ENCODE measurements around the gene LRRC32. TPM values are rescaled to one million over a fixed set of nuclear protein-coding genes. Genes with fewer than 3 reads are reported as not detected.

The LRRC32 gene
- total RNA-seq, 2 experiments from 2014 or later = 1.8 to 2.4 TPM

GRCh38 chr11:76659672-76660532, 10.6 kb downstream of the LRRC32 start:
- Histone ChIP-seq H3K9me3 (ENCODE audit: control insufficient read depth in 1 of 2, insufficient read depth in 1 of 2, low read length in 2 of 2) (no peaks in the 10 kb centered on the region), H3K27me3 (ENCODE audit: control insufficient read depth in 1 of 2, insufficient read depth in 2 of 2, low read length in 2 of 2) (no peaks in the 10 kb centered on the region), H3K27ac (ENCODE audit: low read depth in 1 of 2, low read length in 2 of 2) (no peak overlapping the region), H3K4me3 (ENCODE audit: low read length) (no peak overlapping the region), H3K36me3 (ENCODE audit: insufficient read depth, low read length) (no peaks in the 10 kb centered on the region), H3K4me1 (ENCODE audit: insufficient read depth, low read length) (peaks cover 13% of the 10 kb centered on the region)
- Mint-ChIP-seq H3K36me3 (ENCODE audit: low read depth) (no peaks in the 10 kb centered on the region), H3K27ac (no peak overlapping the region), H3K4me1 (ENCODE audit: low read depth) (peaks cover 8% of the 10 kb centered on the region), H3K27me3 (no peaks in the 10 kb centered on the region), H3K9me3 (no peaks in the 10 kb centered on the region), H3K4me3 (no peak overlapping the region)
- ATAC-seq (ENCODE audit: poor library complexity) (no peak), DNase-seq (no peak)
- intact Hi-C loops (cut with DNase I, micrococcal nuclease) = no loop called here
- CTCF ChIA-PET = no interaction called here
- TF ChIP-seq, protein P1, sequence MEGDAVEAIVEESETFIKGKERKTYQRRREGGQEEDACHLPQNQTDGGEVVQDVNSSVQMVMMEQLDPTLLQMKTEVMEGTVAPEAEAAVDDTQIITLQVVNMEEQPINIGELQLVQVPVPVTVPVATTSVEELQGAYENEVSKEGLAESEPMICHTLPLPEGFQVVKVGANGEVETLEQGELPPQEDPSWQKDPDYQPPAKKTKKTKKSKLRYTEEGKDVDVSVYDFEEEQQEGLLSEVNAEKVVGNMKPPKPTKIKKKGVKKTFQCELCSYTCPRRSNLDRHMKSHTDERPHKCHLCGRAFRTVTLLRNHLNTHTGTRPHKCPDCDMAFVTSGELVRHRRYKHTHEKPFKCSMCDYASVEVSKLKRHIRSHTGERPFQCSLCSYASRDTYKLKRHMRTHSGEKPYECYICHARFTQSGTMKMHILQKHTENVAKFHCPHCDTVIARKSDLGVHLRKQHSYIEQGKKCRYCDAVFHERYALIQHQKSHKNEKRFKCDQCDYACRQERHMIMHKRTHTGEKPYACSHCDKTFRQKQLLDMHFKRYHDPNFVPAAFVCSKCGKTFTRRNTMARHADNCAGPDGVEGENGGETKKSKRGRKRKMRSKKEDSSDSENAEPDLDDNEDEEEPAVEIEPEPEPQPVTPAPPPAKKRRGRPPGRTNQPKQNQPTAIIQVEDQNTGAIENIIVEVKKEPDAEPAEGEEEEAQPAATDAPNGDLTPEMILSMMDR (IDR thresholded peaks at IDR 0.05) = no peak
- POLR2A ChIA-PET = no interaction called here

DNA sequence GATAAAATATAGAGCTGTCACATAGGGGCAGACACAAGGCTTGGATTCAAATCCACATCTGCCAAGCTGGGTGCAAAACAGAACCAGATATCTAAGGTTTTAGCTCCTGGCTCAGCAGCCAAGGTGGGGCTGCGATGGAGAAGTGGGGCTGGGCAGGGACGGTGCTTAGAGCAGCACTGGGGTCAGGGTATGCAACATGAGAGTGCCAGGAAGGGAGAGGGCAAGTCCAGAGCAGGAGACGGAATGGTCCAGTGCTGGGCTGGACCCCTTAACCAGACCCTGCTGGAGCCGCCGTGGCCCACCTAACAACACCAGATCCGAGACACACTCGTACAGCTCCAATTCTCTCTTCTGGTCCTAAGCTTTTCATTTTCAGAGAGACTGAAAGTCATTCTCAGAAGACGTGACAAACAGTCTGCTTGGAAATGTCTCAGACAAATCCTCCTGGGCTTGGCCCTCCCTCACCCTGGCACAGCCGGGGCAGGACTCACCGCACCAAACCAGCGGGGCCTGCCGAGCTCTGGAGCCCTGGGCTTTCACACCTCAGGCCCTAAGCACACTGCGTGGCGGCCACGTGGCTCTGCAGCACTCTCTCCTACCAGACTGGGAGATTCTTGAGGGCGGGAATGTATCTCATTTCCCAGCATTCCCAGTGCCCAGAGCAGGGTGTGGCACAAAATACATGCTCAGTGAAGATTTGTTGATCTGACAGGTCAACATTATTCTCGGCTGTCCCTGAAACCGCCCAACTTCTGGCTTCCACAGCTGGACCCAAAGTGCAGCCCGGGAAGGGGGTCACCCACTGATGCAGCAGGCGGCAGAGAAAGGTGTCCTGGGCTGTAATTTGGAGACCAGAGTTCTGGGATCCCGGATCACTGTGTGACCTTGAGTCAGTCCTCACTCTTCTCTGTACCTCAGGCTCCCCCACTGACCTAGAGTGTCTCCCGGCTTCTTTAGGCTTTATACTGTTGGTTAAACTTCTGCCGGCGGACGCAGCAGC, 11.6 kb downstream of the LRRC32 start:
- intact Hi-C loops (cut with DNase I, micrococcal nuclease) = no loop called here
- POLR2A ChIA-PET = no interaction called here

DNA sequence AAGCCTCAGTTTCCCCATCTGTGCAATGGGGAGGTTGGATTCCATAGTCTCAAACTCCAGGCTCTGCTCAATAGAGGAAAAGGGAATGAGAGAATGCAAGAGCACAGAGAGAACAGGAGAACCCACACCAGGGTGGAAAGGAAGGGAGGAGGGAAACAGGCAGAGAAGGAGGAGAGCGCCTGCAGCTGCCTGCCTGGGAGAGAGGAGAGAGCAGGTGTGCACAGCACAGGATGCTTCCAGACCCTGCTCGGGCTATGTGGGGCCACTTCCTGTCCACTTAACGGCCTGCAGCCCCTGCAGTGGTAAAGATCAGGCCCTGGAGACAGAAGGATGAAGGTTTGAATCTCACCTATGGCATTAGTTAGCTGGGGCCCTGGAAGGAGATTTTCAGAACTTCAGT, 12.3 kb downstream of the LRRC32 start:
- no peak overlapping the region for H3K27ac Mint-ChIP-seq
- Histone ChIP-seq H3K4me1 (ENCODE audit: insufficient read depth, low read length) (no peaks in the 10 kb centered on the region), H3K4me3 (ENCODE audit: low read length) (no peak overlapping the region), H3K9me3 (ENCODE audit: control insufficient read depth in 1 of 2, insufficient read depth in 1 of 2, low read length in 2 of 2) (no peaks in the 10 kb centered on the region), H3K27me3 (ENCODE audit: control insufficient read depth in 1 of 2, insufficient read depth in 2 of 2, low read length in 2 of 2) (no peaks in the 10 kb centered on the region), H3K36me3 (ENCODE audit: insufficient read depth, low read length) (no peaks in the 10 kb centered on the region), H3K27ac (ENCODE audit: low read depth in 1 of 2, low read length in 2 of 2) (no peak overlapping the region)
- ATAC-seq (ENCODE audit: poor library complexity) = no peak
- peaks cover 3% of the 10 kb centered on the region for H3K27me3 Mint-ChIP-seq
- TF ChIP-seq, protein P1 (IDR thresholded peaks at IDR 0.05) = no peak
- POLR2A ChIA-PET = no interaction called here
- peak in 1 of 14 experiments; percentile 12 for DNase-seq
- no peaks in the 10 kb centered on the region for H3K36me3 Mint-ChIP-seq (ENCODE audit: low read depth)
- H3K4me1 Mint-ChIP-seq (ENCODE audit: low read depth) = no peaks in the 10 kb centered on the region
- intact Hi-C loops (cut with DNase I, micrococcal nuclease) = no loop called here
- no peaks in the 10 kb centered on the region for H3K9me3 Mint-ChIP-seq
- no peak overlapping the region for H3K4me3 Mint-ChIP-seq
- CTCF ChIA-PET = no interaction called here

More for the DNA sequence above, 11.6 kb downstream of the LRRC32 start:
- H3K27ac ChIP-seq (ENCODE audit: low read depth in 1 of 2, low read length in 2 of 2) = no peak overlapping the region
- DNase-seq (peak in 1 of 14 experiments; percentile 25), ATAC-seq (ENCODE audit: poor library complexity) (no peak)
- H3K27me3 Mint-ChIP-seq = no peaks in the 10 kb centered on the region
- H3K4me1 Mint-ChIP-seq (ENCODE audit: low read depth) = no peaks in the 10 kb centered on the region
- H3K4me3 Mint-ChIP-seq = no peak overlapping the region
- H3K9me3 Mint-ChIP-seq = no peaks in the 10 kb centered on the region
- no peak overlapping the region for H3K4me3 ChIP-seq (ENCODE audit: low read length)
- H3K9me3 ChIP-seq (ENCODE audit: control insufficient read depth in 1 of 2, insufficient read depth in 1 of 2, low read length in 2 of 2) = no peaks in the 10 kb centered on the region
- no peak overlapping the region for H3K27ac Mint-ChIP-seq
- no peaks in the 10 kb centered on the region for H3K27me3 ChIP-seq (ENCODE audit: control insufficient read depth in 1 of 2, insufficient read depth in 2 of 2, low read length in 2 of 2)
- no peaks in the 10 kb centered on the region for H3K36me3 Mint-ChIP-seq (ENCODE audit: low read depth)
- H3K4me1 ChIP-seq (ENCODE audit: insufficient read depth, low read length) = peaks cover 4% of the 10 kb centered on the region
- CTCF ChIA-PET = no interaction called here
- no peaks in the 10 kb centered on the region for H3K36me3 ChIP-seq (ENCODE audit: insufficient read depth, low read length)
- TF ChIP-seq, protein P1 (IDR thresholded peaks at IDR 0.05) = no peak
